GDM1 (cell line): ENCODE results near the gene UBE2V1.

Experiments
- DNase-seq: peaks from one replicate; lab custom pipeline; 2025; lab: John Stamatoyannopoulos, UW

UBE2V1 gene

DNA sequence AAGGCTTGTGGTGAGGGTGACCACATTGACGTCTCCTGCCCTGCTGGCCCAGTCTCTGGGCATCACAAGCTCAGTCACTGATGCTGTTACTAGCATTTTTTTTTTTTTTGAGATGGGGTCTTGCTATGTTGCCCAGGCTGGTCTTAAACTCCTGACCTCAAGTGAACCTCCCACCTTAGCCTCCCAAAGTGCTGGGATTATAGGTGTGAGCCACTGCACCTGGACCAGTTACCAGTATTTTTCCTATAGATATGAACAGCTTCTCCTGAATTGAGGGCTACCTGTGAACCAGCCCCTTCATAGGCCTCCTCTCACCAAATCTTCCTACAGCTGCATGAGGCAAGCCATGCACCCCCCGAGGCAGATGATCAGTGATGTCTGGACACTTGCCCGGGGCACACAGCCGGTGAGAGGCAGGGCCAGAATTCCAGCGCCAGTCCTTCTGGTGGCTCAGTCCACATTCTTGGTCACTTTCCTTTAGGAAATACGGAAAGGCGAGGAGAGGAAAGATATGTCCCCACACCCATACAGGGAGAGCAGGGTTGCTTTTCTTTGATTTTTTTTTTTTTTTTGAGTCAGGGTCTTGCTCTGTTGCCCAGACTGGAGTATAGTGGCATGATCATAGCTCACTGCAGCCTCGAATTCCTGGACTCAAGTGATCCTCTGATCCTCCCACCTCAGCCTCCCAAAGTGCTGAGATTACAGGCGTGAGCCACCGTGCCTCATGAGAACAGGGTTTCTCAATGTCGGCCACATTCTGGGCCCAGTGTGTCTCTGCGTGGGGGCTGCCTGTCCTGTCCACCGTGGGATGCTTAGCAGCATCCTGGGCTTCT is 50.7 kb downstream of the UBE2V1 start:
- no peak for DNase-seq

DNA sequence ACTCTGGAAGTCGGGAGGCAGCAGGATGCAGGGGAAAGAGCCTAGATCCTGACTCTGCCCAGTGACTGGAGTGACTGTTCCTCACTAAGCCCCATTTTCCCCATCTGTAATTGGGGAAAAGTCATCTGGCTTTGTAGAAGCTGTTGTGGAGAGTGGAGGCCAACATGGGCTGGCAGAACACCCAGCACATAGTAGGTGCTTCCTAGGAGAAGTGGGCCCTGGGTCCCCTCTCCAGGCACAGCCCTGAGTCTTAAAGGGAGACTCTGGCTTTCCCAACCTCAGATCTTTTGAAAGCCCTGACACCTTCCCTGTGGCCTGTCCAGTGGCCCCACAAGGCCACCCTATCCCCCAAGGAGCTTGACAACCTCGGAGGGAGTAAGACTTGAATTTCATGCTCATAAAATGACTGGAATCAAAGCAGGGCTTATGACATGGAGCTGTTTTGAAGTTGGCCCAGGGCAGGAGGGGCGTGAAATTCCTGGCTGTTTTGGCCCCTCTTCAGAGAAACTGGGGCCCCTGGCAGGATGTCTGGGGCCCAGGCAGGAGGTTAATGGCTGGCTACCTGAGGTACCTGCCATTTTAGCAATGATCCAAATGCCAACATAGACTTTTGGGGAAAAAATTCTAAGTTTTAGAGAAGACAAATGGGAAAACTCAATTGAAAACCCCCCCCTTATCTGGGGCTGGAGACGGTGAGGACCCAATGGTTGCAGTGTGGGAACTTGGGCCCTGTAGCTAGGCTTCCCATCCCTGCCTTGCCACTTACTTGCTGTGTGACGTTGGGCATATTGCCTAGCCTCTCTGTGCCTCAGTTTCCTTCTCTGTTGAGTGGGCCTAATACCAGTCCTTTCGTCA is 51.6 kb downstream of the UBE2V1 start:
- DNase-seq: no peak

DNA sequence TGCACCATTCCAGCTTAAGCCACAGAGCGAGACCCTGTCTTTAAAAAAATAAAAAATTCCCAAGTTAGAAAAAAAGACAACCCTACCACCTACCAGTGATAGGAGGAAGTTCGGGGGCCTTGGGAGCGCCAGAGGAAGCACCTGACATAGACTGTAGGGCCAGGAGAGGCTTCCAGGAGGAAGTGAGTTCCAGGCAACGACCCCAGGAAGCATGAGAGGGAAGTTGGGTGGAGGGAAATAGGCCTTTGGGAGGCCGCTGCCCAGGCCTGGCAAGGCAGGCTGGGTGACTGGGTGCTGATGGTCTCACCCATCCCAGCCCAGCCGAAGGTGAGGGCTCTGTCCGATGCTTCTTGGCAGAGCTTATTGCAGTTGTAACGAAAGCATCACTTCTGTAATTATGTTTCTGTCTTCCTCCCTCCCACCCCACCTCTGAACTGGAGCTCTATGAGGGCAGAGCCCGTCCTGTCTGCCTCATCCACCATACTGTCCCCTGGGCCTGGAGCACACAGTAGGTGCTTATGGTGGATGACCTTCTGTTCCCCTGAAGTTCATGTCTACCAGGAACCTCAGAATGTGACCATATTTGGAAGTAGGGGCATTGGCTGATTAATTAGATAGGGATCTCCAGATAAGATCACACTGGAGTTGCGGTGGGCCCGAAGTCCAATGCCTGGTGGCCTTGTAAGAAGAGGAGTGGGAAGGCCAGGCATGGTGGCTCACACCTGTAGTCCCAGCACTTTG is 54.1 kb downstream of the UBE2V1 start:
- DNase-seq: no peak

DNA sequence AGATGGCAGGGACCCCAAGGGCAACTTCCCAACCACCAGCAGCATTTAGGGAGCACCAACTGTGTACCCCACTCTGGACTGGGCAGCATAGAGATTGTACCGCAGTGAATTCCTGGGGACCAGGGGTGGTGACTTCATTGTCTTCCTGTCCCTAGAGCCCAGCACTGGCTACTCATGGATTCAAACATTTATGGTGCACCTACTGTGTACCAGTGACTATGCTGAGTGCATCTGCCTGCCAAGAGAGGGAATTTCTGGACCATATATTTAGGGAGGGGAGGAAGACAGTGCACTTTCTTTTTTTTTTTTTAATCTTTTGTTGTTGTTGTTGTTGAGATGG is 55.3 kb downstream of the UBE2V1 start:
- DNase-seq: no peak

DNA sequence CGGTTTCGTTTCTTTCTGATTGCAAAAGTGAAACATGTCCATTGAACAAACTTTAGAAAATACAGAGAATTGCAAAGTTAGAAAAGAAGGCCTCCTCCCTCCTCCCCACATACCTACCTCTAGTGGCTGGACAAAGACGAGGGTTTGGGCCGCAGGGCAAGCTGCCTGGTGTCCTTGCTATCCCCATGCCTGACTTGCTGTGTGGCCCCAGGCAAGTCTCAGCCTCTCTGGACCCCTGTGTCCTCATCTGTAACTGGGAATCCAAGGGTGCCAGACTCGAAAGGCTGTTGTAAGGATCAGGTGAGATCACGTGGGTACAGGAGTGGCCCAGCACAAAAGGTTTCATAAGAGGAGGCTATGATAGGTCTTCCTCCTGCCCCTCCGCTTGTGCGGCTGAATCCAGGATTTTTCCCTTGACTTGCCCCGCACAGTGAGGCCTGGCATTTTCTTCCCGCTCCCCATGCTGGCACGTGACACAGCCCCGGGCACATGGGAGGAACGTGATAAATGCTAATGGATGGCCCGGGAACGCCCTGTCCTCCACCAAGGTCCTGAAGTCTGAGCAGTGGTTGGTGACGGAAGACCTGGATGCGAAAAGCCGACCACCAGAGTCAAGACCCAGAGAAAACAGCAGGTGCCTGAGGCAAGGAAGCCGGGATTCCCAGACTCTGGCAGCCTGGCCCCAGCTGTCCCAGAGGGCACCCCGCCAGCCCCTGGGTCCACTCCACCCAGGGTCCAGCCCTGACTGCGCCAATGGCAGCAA is 55.8 kb downstream of the UBE2V1 start:
- DNase-seq: no peak

DNA sequence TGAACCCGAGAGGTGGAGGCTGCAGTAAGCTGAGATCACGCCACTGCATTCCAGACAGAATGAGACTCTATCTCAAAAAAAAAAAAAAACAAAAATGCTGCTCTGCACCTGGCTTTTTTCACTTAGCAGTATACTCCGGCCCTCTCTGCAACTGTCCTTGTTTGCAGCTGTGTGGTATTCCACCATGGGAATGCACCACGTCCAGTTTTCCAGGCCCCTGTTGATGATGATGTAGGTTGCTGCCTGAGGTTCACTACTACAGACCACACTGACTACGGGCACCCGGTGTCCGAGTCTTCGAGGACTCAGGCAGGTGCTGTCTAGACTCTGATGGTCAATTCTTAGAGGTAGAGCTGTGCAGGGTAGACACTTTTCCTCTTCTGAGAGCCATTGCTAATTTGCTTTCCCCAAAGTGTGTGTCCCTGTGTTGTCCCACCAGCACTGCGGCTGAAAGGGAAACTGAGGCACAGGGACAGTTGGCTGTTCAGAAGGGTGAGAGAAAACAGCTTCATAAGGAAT is 56.5 kb downstream of the UBE2V1 start:
- DNase-seq: no peak

DNA sequence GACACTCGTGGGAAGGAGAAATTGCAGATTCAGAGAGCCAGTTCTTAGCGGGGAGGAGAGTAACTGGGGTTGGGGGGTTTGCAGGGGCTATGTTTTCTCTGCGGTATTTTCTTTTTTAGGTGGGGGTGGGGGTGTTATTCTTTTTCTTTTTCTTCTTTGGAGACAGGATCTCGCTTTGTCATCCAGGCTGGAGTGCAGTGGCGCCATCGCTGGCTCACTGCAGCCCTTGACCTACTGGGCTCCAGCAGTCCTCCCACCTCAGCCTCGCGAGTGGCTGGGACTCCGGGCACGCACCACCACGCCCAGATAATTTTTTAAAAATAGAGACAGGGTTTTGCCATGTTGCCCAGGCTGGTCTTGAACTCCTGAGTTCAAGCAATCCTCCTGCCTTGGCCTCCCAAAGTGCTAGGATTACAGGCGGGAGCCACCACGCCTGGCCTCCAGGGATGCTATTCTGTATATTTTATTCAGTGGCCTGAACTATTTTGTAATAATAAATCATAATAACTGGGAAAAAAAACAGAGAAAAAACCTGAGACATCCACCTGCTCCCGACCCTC is 57.3 kb downstream of the UBE2V1 start:
- DNase-seq: no peak

DNA sequence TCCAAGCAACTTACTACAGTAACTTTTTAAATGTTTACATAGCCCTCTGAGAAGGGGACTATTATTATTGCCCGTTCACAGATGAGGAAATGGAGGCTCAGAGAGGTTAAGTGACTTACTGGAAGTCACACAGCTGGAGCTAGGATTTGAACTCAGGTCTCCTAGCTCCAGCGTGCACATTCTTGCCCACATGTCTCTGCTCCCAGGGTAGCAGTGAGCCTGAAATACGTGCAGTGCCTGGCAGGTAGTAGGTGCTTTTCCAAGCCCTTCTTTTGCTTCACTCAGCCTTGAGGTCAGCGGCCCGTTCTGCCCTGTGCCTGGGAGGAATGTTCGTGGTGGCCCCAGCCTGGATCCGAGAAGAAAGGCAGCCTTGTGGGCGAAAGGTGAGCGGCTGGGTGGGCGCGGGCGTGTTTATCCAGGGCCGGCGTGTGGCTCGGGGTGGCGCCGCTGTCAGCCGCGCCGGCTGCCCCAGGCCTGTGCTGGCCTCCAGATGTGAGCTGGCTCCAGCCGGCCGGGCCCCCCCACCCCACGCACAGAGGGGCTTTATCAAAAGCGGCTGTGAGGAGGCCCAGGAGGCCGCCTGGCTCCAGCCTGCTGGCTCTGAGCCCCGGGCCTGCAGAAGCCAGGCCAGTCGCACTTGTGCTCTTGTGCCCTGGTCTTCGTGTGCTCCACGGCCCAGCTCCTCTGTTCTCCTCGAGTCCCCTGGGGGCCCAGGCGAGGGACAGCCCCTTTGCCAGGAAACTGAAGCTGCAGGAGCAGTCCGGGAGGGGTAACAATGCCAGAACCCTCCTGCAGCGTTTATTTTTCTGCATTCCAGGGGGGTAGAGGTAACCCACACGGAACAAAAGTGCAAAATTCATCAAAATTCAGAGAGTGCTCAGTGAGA is 58.1 kb downstream of the UBE2V1 start:
- no peak for DNase-seq

DNA sequence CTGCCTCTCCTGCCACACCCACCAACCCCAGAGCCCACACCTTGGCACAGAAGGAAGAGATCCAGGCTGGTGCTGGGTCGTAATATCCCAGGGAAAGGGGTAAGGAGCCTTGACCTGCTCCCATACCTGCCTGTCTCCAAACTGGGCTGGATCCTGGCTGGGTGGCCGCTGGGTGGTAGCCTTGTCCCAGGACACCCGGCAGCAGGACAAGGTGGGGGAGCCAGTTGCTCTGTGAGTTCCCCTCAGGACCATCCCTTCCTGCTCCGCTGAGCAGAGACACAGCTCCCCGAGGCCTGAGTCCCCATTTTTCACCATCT is 58.8 kb downstream of the UBE2V1 start:
- no peak for DNase-seq

DNA sequence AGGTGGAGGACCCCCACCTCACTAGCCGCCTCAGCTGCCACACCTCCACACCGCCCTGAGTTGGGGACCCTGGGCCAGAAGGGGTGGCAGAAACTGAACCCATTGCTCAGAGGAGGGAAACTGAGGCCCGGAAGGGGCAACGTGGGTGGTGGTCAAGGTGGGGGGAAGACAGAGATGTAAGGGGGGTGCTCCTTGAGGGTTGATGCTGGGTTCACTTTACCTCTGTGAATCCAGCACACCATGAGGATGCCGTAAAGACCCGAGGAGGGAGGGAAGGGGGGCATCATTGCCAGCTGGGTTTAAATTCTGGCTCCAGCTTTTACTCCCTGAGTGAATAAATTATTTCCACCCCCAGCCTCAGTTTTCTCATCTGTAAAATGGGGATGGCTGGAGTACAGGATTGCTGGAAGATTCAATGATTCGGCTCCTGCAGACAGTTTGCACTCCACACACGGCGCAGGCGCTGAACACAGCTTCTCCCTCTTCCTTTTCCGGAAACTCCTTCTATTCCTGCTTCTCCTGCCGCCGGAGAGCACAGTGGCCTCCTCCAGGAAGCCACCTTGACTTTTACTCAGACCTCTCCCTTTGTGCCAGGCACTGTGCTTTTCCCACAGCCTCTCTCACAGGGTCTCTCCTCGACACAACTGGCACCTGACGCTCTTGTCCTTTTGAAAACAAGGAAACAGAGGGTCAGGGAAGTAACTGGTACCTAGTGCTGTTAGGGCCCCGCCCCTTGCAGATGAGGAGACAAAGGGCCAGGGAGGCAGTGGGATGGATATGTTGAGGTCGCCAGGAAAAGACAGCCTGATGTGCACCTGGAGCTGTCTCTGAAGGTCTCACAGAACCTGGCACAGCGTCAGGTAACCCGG is 59.4 kb downstream of the UBE2V1 start:
- no peak for DNase-seq

DNA sequence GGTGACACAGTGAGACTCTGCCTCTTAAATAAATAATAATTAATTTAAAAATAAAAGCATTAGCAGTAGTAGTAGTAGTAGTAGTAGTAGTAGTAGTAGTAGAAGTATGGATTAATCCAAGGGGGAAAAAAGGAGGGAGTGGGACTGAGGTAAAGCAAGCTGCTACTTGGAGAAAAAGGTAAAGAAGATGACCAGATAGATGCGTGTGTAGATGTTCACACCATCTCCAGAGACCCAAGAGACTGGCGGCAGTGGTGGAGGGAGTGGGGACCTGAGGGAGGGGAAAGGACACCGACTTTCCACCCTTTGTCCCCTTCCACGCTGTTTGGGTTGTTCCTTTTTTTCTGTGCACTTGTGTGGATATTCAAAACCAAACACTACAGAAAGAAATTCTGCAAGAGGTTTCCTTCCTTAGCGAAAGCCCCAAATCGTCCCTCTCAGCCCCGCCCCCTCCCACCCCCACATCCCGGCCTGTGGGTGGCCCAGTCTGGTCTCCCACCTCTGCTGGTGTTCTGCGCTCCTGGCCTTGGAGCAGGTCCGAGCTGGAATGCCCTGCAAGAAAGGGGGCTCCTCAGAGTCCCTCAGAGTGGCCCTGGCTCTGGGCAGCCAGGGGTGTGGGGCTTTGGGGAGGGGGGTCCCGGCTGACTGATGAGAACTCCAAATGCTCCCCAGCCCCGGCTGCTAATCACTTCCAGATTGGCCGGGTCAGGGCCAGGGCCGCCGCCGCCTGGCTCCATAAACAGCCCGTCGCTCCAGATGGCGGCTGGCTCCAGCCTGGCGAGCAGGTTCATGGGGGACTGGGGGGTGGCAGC is 60.2 kb downstream of the UBE2V1 start:
- DNase-seq: no peak

DNA sequence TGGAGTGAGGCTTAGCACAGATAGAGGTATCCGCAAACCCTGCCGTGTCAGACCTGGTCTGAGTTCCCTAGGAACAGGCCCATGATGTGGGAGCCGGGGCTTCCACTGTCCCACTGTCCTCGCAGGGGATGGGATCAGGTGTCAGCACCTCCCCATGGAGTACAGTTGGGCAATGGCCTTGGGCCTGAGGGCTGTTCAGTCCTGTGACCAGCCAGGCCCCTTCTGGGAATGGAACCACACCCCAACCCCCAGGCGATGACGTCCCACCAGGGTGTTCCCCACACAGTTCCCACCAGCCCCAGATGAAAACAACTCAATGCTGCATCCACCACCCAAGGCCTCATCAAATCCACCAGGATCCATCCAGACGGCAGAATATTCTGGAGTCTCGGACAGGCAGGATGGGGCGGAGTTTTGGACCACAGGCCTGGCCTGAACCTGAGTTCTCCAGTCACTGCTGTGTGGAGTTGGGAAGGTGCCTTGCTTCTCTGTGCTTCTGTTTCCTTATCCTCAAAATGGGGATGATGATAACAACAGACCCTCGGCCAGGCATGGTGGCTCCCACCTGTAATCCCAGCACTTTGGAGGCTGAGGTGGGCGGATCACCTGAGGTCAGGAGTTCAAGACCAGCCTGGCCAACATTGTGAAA is 62.2 kb downstream of the UBE2V1 start:
- DNase-seq: no peak

DNA sequence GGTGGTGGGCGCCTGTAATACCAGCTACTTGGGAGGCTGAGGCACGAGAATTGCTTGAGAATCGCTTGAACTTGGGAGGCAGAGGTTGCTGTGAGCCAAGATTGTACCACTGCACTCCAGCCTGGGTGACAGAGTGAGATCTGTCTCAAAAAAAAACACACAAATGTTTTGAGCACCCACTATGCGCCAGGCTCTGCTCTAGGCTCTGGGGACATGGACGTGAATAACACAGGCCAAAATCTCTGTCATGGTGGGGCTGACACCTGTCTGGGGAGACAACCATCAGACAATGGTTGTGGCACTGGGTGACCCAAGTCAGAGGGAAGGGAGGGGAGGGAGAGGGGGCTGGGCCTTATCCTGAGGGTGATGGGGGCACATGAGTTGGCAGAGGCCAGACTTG is 62.7 kb downstream of the UBE2V1 start:
- no peak for DNase-seq

DNA sequence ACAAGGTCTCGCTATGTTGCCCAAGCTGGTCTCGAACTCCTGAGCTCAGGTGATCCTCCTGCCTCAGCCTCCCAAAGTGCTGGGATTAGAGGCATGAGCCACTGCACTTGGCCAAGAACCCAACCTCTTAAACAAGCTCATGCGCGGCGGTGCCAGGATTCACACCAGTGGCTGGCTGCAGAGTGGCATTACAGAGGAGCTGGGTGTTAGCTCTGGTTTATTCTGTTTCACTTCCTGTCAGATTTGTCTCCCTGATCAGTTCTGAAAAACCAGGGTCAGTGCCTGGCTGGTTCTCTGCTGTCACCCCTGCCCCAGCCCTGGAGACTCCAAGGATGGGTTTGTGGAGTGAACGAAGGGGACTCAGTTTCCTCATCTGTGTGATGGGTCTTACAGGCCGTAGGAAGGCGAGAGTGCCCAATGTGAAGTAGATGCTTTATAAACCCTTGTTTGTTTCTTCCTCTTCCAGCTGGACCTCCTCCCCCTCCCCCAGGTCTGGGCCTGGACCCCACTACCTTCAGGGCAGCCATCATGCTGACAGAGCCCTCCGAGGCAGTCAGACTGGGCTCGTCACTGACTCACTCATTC is 63.4 kb downstream of the UBE2V1 start:
- DNase-seq: no peak

DNA sequence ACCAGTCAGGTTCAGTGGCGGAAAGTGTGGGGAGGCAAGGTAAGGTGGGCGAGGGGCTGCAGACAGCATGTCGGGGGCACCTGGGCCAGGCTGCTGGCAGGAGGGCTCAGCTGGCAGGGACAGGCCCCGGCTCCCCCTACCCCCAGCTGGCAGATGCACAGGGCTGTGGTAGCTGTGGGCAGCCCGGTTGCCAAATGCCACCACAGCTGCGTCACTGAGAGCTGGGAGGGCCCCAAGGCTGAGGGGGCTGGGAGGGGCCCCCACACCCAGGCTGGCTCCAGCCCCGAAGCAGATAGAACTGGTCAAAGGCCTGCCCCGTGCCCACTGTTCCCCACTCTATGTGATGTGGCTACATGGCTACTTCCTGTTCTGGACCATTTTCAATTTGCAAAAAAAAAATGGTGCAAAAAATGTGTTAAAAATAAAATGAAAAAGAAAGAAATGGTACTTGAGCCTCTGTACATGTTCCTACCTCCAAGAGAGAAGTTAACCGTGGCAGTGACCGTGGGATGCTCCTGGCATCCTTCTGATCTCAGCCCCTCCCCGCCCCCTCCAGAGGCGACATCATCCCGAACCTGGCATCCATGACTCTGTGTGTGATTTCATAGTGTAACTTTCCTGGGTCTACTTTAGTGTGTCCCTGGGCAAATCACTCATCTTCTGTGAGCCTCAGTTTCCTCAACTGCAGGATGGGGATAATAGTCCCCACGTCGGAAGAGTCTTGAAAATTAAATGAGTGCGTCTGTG is 64.4 kb downstream of the UBE2V1 start:
- DNase-seq: peak; percentile 25

DNA sequence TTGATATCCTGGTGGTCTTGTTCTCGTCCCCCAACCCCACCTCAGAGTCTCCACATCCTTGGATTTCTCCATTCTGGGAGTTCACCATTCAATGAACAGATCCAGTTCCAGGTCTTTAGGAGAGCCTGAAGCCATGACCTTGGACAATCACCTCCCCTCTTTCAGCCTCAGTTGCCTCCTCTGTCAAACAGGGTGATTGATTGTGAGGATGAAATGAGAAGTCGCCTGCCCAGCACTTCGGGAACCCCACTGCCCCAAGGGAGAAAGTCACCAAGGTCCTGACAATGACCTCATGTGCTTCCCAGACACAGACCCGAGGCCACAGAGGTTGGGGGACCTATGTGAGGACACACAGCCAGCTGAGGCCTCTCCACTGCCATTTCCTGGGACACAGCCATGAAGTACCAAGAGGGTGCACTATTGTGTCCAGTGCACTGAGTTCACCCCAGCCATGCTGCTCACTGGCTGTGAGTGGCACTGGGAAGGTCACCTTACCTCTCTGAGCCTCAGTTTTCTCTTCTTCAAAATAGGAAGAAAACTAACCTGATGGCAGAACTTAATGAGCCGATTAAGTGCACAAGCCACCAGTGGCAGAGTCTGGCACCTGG is 68.5 kb downstream of the UBE2V1 start:
- DNase-seq: no peak
